ELR (cell line): ENCODE results near the gene C10orf120.
A peak's percentile ranks its signal among the peaks of the same experiment; 100 is the strongest.

Source experiments
- DNase-seq: peaks from one replicate; pipeline ENCODE4 v3.0.0-alpha.2; 2015; ENCODE audit warnings: low read depth

The C10orf120 gene

DNA sequence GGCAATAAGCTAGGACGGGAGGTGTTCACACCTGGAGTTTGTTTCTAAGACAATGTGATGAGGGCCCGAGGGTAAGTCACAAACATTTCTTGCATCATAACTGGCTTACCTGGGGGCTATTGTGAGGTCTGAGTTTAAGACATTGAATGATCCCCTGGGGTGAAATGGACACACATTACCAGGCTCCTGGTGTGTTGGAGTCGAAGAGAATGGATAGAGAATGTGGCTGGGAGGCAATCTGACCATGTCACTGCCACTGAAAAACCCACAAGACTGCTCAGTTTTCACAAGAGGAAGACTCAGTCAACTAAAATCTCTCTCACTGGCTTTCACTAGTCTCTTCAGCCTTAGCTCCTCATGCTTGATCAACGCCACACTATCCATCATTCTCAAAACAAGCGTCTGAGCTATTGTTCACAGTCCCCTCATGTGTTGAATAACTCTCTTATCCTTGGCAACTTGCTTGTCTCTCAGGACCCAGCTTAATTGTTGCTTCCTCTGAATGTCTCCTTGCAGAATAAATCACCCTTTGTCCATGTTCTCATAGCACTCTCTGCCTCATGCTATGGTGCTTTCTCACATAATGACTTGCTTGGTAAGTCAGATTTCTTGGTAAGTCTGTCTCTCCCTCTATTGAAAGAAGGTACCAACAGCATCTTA, at the start of gene C10orf120:
Gene C10orf120, minus strand, starts transcription at position 51 of the 660 bp plus-strand sequence. CDS start 56 bp downstream, outside the sequence.
- DNase-seq, result no peak

DNA sequence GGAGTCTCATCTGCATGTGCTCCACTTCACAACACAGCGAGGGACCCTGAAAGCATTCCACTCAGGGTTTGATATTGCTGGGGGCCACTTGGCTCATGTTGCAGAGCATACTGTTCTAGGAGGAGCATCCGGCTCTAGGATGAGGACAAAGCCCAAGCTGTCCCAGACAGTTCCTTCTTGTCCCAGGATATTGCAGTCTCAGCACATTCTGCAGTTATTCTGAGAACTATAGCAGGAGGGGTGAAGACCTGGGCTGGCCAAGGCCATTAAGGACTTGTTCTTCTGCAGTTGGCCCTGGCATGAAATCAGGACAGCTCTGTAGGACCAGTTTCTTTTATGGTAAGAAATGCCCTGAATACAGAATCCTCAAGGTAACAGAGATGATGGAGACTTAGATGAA, 48.9 kb upstream of the C10orf120 start:
- no peak for DNase-seq

- DNase-seq, result no peak
These were observed 46.8 kb upstream of the C10orf120 start for GRCh38 chr10:122746408-122746807.

- no peak for DNase-seq
These were observed 44.6 kb upstream of the C10orf120 start for GRCh38 chr10:122744257-122744656.

DNA sequence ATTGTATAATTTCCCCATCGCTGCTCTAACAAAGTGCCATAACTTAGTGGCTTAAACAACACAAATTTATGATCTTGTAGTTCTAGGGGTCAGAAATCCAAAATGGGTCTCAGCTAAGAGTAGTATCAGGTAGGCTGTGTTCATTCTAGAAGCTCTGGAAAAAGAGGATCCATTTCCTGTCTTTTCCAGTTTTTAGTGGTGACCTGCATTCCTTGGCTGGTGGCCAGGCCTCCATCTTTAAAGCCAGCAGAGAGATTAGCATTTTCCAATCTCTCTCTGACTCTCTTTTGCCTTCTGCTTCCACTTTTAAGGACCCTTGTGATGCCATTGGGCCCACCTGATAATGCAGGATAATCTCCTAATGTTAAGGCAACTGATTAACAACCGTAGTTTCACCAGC, 41.0 kb upstream of the C10orf120 start:
- DNase-seq, result peak; percentile 10

DNA sequence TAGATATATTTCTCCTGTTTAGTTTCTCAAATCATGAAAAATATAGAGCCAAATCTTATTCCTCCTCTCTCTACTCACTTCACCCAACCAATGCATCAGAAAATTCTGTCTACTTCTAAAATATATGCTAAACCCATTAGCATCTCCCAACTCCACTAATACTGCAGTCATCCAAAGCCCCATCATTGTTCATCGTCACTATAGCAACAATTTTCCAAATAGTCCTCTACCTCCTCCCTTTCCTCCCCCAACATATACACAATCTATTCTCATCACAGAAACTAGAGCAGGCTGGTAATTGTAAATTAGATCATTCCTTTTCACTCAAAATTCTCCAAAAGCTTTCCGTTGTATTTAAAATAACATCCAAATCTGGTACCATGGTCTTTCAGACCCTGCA, 38.4 kb upstream of the C10orf120 start:
- no peak for DNase-seq

- DNase-seq, result no peak
These were observed 34.5 kb upstream of the C10orf120 start for GRCh38 chr10:122733931-122734665.

GRCh38 chr10:122733443-122733842, 33.8 kb upstream of the C10orf120 start:
- DNase-seq, result no peak

GRCh38 chr10:122730238-122730637, 30.6 kb upstream of the C10orf120 start:
- no peak for DNase-seq

DNA sequence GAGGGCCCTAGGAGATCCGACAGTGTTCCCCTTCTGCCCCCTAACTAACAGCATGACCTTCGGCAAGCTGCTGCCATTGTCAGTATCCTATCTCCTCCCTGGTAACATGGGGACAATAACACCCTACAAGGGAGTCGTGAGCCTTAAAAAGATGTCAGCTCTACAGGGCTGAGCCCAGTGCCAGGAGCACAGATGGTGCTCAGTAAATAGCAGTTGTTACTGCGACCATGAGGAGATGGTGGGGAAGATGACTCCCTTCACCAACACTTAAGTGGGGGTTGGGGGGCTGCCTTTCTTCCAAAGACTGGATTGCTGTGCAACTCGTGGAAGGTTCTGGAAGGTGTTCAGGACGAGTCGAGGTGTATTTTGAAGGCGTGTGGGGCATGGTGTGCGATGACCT, 29.5 kb upstream of the C10orf120 start:
- no peak for DNase-seq

GRCh38 chr10:122727426-122727825, 27.8 kb upstream of the C10orf120 start:
- DNase-seq, result no peak

DNA sequence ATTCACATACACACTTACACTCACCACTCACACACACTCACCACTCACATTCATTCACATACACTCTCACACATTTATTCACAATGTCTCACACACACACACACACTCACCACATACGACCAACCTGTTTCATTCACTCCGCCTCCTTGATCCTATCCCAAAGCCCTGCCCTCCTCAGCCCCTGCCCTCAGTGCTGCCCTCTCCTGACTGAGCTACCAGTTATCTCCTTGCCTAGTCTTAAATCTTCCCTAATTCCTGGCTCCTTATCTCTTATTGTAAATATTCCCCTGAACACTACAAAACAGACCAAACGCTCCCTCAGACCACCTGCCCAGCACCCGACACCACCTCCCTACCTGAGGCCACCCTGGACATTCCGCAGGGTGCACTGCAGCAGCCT, 26.1 kb upstream of the C10orf120 start:
- no peak for DNase-seq

- no peak for DNase-seq
These were observed 25.4 kb upstream of the C10orf120 start for GRCh38 chr10:122725006-122725405.

GRCh38 chr10:122721111-122721510, 21.5 kb upstream of the C10orf120 start:
- DNase-seq, result no peak

- no peak for DNase-seq
These were observed 16.4 kb upstream of the C10orf120 start for GRCh38 chr10:122716025-122716424.

DNA sequence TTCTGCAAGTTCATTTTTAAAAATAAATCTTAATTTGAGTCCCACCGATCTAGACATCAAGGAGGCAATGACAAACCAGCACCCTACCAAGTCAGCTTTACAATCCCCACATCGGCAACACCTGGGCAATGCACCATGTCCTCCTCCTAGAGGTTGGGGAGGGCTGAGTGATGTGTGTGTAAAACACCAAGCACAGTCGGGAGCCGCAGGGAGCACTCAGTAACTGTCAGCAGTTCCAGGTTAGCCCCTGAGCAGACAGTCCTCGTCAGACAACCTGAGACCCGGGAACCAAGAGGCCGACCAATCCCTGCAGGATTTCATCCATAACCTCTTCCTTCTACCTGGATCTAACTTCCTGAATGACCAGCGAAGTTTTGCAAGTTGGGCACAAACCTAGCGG, 15.9 kb upstream of the C10orf120 start:
- no peak for DNase-seq

GRCh38 chr10:122713091-122713885, 13.6 kb upstream of the C10orf120 start:
- DNase-seq, result no peak

GRCh38 chr10:122710576-122710975, 10.9 kb upstream of the C10orf120 start:
- DNase-seq, result no peak

DNA sequence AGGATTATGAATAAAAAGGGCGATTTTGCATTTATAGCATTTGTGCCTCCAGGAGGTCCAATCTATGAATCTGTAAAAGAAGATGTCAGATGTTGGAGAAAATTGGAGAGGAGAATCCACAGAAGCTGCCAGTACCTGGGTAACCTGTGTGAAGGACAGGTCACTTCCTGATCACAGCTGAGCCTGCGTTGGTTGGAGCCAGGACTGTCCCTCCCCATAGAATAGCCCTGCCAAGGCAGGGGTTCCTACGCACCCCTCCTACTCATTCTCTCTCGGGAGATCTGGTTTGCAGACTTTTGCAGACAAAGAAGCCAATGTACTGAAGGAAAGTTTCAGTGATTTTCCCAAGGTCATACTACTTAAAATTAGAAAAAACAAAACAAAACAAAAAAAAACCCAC, 10.3 kb upstream of the C10orf120 start:
- no peak for DNase-seq

DNA sequence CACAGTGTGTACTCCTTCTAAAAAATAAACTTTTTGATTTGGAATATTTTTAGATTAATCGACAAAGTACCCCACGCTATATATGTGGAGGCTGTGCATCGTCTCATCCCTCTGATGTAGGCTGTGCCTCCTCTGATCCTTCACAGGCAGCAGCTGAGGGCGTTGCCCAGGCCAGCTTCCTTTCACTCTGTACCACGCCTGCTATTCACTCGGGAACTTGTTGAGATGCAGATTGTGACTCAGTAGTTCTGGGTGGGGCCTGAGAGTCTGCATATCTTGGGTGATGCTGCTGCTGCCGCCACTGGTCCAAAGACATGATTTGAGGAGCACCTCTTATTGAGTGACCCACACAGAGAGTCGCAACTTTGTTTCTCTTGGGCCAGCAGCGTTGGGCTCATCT, 7.9 kb upstream of the C10orf120 start:
- DNase-seq, result no peak

DNA sequence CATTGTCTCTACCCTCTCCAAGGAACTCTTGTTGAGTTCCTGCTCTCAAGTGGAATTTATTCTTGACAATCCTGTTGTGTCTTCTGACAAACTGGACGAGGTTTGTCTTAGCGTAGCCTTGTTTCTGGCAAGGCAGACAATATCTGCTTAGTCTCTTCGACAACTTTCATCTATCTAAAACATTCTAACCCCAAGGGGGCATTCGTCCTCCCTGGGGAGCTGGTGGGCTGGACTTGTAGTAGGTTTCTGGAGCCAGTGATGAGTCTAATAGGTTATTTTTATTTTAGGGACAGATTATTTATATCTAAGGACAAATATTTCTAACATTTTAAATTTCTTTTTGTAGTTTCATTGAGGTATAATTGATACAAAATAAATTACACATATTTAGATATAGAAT, 7.3 kb upstream of the C10orf120 start:
- no peak for DNase-seq

GRCh38 chr10:122706467-122706866, 6.8 kb upstream of the C10orf120 start:
- DNase-seq, result no peak
